GM12801 (cell line): ENCODE results near the gene CDC6.

ENCODE experiments used
- TF ChIP-seq, protein P1 (sequence below): IDR thresholded peaks from one replicate; pipeline ENCODE4 v1.5.1; 2011; ENCODE audit warnings: control low read depth; ENCODE audit not compliant: insufficient read length; ENCODE audit errors: extremely low read depth

CDC6 gene

DNA sequence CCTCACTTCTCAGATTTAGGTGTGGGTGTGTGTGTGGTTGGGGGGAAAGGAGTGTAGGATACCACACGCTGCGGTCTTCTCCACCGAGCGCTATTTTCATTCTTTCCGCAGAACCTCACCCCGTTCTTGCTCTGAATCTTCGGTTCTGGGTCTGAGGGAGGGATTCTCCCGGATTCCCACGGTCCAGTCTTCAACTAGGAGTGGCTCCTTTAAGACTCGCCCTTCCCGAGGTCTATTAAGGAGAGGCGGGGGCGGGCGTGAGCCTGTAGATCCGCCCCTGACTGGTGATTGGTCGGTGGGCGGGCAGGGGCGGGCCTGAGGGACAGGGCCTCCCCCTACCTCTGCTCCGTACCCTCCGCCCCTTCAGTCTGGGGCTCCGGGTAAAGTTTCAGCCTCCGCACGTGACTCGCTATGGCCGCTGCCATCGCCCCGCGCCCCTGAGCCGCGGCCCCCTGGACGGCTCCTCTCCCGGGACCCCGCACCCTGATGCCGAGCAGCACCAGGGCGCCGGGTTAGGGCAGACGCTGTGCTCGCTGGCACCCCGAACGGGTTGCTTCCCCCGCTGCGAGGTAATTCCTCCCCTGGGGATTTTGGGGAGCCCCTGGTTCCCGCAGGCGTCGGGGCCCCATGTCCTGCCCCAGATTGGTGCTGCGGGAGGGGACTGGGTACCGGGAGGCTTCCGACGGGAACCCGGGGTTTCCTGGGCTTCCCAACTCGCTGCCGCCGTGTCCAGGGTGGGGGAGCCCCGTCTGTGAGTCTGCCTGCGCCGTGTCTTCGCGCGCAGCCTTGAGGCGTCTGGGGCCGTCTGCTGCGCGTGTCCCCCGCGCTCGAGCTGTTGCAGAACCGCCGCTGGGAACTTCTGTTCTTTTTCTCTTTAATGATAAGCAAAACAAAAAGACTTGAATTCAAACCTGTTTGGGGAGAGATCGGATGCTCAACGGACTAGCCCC lies 30.5 kb downstream of the CDC6 start:
- TF ChIP-seq, protein P1, sequence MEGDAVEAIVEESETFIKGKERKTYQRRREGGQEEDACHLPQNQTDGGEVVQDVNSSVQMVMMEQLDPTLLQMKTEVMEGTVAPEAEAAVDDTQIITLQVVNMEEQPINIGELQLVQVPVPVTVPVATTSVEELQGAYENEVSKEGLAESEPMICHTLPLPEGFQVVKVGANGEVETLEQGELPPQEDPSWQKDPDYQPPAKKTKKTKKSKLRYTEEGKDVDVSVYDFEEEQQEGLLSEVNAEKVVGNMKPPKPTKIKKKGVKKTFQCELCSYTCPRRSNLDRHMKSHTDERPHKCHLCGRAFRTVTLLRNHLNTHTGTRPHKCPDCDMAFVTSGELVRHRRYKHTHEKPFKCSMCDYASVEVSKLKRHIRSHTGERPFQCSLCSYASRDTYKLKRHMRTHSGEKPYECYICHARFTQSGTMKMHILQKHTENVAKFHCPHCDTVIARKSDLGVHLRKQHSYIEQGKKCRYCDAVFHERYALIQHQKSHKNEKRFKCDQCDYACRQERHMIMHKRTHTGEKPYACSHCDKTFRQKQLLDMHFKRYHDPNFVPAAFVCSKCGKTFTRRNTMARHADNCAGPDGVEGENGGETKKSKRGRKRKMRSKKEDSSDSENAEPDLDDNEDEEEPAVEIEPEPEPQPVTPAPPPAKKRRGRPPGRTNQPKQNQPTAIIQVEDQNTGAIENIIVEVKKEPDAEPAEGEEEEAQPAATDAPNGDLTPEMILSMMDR, result no peak

DNA sequence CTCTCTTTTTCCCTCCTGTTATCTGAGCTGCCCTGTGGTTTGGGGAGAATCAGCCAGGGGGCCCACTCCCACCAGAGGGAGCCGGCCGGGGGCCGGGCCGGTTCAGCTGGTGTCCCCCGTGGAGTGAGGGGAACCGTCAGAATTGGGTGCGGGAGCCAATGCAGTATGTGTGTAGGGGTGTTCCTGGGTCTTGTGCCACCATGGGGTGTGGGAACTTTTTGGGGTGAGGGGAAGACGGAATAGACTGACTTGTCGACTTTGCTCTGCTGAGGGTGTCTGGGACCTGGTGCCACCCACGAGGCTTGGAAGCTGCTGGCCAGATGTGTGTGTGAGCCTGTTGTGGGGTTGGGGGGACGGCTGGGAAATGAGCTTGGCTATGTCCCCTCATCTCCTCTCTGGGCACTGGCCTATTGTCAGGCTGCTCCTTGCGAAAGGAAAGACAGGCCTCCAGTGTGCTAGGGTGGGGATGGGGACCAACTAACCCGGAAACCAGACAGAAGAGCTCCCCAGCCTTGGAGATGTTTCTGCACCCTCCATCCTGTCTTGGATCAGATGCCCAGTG lies 31.2 kb downstream of the CDC6 start:
- TF ChIP-seq, protein P1, result no peak

DNA sequence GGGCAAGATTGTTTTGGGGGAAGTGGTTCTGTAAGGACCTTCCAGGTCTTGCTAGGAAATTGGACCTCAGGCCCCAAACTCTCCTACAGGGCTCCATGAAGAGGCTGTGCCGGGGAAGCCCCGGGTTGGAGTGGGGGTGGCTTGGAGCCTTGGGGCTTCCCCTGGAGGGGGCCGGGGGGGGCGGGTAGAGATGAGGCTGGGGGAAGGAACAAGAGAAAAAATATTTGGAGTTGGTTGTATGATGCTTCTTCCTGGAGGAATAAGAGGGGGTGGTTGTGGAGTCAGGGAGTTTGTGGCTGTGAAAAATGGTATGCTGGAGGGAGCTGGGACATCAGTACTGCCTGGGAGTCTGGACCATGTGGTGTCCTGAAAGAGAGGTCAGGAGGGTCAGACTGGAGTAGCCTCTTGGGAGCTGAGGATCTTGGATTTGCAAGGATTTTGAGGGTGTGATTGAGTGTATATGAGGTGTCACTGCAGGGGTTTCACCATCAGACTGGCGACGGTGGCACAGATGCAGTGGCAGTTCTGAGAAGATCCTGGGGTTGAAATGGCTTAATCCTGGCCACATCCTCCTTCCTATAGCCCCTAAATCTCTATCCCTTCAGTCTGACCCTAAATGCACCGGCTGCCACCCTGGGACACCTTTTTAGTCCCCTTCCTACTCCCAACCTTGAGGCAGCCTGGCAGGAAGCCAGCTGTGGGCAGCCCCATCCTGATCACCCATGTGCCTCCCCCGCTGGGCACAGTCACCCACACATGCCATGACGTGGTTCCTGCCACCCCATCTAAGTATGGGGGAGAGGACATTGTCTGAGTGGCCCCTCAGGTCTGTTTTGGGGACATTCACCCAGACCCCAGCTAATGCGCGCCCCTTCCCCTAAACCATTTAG lies 32.2 kb downstream of the CDC6 start:
- TF ChIP-seq, protein P1, result no peak

DNA sequence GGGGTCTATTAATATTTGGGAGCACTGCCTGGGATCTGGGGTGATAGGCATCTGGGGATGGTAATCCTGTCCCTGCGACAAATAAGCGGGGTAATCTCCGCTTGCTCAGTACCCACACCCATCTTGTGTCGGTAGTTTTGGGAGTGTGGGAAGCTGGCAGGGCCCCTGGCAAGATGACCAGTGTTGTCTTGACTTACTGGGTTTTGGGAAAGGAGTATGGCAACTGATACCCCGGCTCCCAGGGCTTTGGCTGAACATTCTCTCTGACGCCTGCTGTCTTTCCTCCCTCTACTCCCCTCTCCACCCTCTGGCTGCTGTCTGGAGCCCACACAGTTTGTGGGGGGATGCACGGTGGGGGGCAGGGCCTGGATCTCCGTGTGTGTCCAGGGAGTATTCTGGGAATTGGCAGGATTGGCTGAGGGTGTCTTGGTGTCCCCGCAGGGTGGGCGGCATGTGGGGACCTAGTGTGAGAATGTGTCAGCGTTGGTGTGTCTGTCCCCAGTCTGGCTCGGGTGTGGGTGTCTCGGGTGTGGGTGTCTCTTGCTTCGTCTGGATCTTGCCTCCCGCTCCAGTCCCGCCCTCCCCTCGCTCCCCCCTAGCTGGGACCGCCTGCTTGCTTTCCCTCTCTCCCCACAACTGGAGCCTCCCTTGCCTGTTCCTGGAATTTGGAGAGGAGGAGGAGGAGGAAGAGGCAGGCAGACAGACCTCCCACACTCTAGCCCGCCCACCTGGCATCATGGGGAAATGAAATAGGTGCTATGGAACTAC lies 33.3 kb downstream of the CDC6 start:
- TF ChIP-seq, protein P1, result no peak

DNA sequence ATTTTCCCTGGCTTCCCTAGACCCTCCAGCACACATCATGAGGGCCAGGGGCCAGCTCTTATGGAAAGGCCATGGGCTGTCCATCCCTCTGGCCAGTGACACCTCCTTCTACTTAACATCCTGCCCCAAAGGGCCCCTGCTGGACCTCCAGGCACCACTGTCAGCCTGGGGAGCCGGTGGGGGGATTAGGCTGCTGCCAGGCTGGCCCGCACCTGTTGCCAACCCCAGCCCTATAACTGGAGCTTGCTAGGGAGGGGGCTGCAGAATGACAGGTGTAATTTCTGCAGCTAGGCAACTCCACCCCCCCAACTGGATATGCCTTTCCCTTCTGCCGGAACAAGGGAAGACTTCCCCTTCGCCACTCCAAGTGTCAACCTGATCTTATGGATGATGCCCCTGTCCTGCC lies 33.8 kb downstream of the CDC6 start:
- TF ChIP-seq, protein P1, result no peak

DNA sequence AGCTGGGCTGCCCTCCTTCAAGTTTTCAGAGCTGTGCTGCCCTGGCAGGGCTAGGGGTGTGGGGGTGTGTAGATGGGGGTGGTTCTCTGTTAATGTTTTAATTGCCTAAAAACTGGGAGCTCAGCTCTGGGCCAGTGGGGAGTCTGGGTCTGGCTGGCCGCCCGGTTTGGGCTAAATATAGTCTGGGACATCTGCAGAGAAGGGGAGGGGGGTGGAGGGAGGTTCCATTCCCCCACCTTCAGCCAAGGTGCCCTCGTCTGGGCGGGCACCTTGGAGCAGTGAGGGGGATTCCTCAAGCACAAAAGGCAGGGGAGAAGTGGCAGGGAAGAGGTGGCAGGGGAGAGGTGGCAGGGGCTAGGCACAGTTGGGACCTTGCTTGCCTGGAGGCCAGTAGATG lies 34.3 kb downstream of the CDC6 start:
- TF ChIP-seq, protein P1, result no peak
